Activated CD8-positive, alpha-beta memory T cell treated with anti-CD3 and anti-CD28 coated beads, Interleukin-2, amount 50 U/mL, for 1 hour (primary cell): ENCODE results near the gene MTM1.
A peak's percentile ranks its signal among the peaks of the same experiment; 100 is the strongest.

Source experiments
- DNase-seq: peaks from one replicate; pipeline ENCODE4 v3.0.0-alpha.2; 2020; ENCODE audit errors: extremely low read depth

The MTM1 gene

GRCh38 chrX:150568320-150569154 is at the start of gene MTM1:
MTM1 (plus strand) TSS chrX:150568621; CDS start chrX:150592615, 23,994 bp downstream.
- peak; percentile 75 for DNase-seq

DNA sequence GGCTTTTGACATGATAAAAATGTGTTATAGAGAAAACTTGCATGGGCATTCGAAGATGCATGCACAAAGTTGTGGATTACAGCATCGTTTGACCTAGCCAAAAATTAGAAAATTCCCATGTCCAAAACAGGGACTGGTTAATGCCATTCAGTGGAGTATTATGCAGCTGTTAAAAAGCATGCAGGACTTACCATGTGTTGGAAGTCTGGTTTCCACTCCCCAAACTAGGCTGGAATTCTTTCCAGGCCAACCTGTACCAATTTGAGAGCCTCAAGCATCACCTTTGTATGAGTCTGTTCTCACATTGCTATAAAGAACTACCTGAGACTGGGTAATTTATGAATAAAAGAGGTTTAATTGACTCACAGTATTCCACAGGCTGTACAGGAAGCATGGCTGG is 45.9 kb upstream of the MTM1 start:
- no peak for DNase-seq

DNA sequence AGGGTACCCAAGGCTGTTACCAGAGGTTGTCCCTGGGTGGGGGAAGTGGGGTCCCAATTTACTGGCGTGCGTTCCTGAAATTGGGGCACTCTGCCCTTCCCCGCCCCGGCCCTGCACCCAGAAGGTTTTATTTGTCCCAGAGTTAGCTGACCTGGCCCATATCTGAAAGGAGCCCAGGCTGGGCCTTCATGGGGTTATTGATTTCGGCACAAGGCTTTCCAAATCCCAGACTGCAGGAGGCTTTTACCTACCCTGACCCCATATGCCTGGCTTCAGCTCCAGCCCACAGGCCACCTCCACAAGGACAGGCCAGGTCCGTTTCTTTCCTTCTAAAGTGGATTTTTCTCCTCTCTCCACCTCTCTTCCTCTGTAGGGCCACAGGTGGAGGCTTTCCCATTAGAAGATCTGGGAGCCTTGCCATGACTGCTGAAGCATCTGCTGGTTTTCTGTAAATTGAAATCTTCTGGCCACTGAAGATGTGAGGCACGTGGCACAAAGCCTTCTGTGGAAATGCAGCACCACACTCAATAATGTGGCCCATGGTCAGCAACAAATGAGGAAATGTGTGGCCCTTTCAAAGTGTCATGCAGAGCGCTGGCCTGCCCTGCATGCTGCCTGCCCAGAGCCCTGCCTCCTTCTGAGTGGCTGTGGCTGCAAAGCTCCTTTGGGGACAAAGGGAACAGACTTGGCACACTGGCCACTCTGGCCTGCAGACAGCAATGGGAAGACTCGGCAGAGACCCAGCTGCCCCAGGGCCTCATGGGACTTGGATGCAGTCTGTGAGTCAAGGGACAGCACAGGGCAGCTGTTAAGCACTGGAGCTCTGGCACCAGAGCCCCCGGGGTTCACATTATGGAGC is 43.1 kb upstream of the MTM1 start:
- no peak for DNase-seq

DNA sequence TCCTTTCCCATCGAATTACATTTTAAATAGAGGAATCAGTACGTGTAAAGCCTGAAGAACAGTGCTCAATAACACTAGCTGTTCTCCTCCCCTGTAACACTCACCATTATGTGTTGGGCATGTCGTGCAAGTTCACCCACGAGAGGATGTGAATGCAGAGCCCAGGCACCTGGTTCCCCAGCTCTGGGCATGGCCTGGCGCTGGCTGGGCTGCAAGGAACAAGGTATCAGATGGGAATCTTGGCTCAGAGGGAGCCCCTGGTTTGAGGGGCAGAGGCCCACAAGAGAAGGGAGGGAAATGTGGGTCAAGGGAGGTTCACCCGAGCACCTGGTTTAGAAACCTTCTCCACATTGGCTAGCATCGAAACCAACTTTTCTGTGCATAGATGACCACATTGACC is 41.7 kb upstream of the MTM1 start:
- no peak for DNase-seq

DNA sequence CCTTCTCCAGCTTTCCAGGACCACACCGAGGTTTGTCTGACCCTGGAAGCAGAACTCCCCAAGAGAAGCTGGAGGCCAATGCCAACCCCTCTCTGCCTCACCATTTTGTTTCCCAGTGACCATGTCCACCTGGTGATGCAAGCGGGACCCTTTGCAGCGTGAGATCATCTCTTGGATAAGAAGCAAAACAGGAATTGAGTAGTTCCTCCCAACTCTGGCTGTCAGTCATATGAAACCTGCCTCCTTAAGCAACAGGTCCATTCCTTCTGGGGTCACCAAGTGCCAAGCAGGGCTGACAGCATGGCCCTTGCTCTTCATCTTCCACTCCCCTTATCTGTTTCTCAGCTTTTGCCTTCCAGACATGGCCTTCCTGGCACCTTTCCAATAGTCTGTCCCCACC is 41.3 kb upstream of the MTM1 start:
- DNase-seq: no peak

DNA sequence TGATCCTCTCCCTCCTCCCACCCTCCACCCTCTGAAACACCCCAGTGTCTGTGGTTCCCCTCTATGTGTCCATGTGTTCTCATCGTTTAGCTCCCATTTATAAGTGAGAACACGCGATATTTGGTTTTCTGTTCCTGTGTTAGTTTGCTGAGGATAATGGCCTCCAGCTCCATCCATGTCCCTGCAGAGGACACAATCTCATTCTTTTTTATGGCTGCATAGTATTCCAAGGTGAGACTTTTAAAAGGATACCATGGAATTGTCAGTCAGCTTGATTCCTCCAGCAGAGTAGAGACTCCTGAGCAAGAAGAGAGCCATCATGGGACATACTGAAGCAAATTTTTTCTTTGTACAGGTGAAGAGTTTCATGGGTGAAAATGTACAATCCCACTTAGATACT is 38.8 kb upstream of the MTM1 start:
- DNase-seq: no peak

GRCh38 chrX:150530821-150531220 is 37.6 kb upstream of the MTM1 start:
- no peak for DNase-seq

DNA sequence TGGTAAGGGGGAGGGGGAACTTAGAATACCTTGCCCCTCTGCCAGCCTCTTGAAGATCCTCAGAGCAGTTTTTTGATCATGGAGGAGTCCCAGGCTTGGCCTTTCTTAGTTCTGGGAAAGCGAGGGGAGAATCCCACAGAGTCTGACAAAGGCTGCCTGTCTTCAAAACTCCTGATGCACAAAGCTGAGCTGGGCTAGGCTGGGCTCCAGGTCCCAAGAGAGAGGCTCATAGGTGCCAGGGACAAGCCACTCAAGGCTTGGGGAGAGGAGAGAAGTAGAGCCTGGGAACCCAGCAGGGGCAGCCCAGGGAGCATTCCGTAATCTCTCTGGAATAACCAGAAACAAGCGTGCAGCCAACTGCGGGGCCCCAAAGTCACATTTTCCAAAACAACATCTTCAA is 37.0 kb upstream of the MTM1 start:
- DNase-seq: no peak

DNA sequence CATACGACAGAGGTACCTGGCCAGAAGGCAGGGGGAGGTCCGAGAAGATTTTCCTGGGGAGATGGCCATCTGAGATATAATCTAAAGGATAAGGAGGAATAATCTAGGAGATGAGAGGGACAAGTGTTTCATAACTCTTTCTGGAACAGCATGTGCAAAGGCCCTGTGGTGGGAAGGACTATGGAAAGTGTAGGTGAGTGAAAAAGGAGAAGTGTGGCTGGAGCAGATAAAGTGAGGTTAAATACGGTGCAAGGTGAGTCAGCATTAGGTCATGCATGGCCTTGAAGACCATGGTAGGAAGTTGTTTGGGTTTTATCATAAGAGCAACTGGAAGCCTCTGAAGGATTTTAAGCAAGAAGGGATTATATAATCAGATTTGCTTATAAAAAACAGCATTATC is 34.6 kb upstream of the MTM1 start:
- DNase-seq: no peak

DNA sequence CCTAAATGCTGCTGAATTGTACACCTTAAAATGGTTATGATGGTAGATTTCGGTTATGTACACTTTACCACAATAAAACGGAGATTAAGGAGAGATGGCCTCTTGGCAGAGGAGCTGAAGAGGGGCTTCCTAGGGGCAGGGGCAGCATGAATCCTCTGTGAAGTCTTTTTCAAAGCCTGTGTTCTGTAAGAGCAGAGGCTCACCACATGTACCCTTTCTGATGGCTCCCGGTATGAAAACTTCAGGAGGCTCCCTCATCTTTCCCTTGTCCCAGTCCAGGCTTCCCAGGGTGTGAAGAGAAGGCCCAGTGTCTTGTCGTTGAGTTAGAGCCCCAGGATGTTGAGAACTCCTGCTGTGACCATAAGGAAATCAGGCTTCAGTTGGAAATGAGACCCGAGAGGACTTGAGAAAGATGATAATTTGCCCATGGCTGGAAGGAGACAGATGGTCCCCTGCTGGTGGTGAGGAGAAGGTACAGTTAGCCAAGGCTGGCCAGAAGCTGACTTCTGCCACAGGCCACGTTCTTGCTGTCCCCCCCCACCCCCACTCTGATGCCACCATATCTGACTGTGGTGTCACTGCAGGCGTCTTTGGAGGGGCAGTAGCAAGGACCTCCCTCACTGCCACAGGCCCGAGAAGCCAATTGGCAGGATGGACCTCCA is 31.8 kb upstream of the MTM1 start:
- no peak for DNase-seq

- no peak for DNase-seq
Measured at GRCh38 chrX:150537851-150538250, 30.6 kb upstream of the MTM1 start.

DNA sequence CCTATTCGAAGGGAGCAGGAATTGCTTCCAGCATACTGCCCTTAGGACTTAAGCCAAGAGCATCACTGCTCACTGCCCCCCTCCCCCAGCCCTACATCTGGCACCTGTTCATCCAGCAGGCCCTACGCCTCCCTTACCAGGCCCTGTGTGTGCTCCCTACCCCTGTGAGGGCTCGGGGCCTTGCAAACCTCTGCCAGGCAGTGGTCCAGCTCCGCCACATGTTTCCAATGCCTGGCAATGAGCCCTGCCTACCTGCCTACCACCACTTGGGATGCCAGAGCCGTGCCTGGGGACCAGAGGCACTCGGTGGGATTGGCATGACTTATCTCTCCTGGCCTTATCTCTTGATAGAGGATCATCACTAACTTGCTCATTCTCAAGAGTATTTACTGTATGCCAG is 27.5 kb upstream of the MTM1 start:
- no peak for DNase-seq

DNA sequence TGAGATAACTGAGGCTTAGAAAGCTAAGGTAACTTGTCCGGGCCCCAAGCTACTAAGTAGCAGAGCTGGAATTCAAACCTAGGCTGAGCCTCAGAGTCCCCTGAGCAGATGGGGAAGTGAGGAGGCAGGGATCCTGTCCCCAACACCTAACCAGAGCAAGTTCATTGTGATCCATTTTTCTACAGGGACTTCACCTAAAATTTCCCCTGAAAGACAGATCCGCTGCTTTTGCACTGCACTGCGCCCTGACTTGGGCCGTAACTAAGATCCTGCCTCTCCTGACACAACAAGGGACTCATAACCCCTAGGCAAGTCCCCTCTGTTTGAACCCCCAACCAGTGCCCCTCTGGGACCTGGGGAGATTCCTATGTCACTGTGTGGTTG is 25.6 kb upstream of the MTM1 start:
- DNase-seq: no peak

- no peak for DNase-seq
Measured at GRCh38 chrX:150543230-150544155, 24.9 kb upstream of the MTM1 start.

GRCh38 chrX:150544222-150544787 is 24.1 kb upstream of the MTM1 start:
- no peak for DNase-seq

DNA sequence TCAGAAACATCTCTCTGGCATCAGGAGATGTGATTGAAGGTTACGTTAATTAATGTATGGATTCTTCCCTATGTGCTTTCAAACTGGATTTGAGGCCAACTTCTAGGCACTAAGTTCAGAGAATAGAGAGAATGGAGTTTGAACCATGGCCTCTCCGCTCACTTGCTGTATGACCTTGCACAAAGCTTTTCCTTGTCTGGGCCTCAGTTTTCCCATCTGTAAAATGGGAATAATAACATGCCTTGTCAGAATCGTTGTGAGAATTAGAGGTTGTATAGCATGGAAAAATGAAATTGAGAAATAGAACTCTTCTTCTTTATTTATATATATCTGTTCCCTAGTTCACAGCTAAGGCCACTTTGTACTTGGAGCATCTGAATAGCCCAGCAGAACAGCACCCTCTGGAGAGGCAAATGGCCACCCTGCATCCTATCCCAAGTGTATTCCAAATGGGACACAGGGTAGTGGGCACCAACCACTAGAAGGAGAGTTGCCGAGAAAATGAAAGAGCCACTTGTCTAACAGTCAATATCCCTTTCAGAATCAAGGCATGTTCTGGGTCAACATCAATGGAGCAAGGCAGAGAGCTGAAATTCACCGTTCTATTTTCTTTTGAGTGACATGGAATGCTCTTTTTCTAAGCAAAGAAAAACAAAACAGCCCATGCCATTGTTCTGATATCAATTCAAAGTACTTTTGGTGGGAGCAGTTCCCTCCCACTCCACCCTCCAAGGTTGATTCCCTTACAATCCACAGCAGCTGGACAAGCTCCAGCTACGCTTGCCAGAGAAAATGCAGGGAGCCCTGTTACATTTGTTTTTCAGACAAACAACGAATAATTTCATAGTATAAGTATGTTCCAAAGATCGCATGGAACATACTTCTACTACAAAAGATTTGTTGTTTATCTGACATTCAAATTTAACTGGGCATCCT is 23.3 kb upstream of the MTM1 start:
- DNase-seq: no peak

- DNase-seq: no peak
Measured at GRCh38 chrX:150546711-150547153, 21.7 kb upstream of the MTM1 start.

- DNase-seq: no peak
Measured at GRCh38 chrX:150547375-150548115, 20.9 kb upstream of the MTM1 start.

- DNase-seq: no peak
Measured at GRCh38 chrX:150548251-150548650, 20.2 kb upstream of the MTM1 start.
